CD4-positive, alpha-beta T cell (primary cell): Measurements from ENCODE around the gene RNF227. TPM values are rescaled to one million over a fixed set of nuclear protein-coding genes. Genes with fewer than 3 reads are reported as not detected.

Source experiments
- ATAC-seq: fragments of 200-7000 bp; cut with Tn5 transposase; one replicate; pipeline ENCODE4 v1.10.0; 2022; ENCODE audit warnings: mild to moderate bottlenecking; ENCODE audit not compliant: poor library complexity
- CTCF ChIA-PET: fragments of 350-600 bp; sonication (Branson Sonifier 250); formaldehyde crosslinking; loops from one replicate; lab custom pipeline; 2021; ENCODE audit warnings: antibody characterized with exemption, inconsistent platforms; lab: Charles Lee
- POLR2A ChIA-PET: fragments of 350-600 bp; sonication (Branson Sonifier 250); formaldehyde crosslinking; loops from one replicate; lab custom pipeline; 2021; ENCODE audit warnings: antibody characterized with exemption, inconsistent platforms; lab: Charles Lee
- DNase-seq, 14 experiments: peaks; one replicate each; pipeline ENCODE4 v3.0.0-alpha.2; 2013 to 2020; ENCODE audit warnings: mixed read lengths in 2 of 14
- H3K27ac ChIP-seq, 2 donors: one replicate each; pipeline versions ENCODE4 v1.5.1 to v1.7.0; 2013; ENCODE audit warnings: low read length in 2 of 2, low read depth in 1 of 2, mild to moderate bottlenecking in 1 of 2
- H3K27me3 ChIP-seq, 2 experiments: 1 replicate in 1 of 2; 2 replicates in 1 of 2; pipeline versions ENCODE4 v1.6.1 to v1.7.0; 2013; ENCODE audit warnings: low read length in 2 of 2, control low read depth in 1 of 2, mild to moderate bottlenecking in 1 of 2, moderate library complexity in 1 of 2; ENCODE audit not compliant: insufficient read depth in 2 of 2, control insufficient read depth in 1 of 2
- H3K36me3 ChIP-seq: one replicate; pipeline ENCODE4 v1.6.1; 2013; ENCODE audit warnings: low read length, control low read depth; ENCODE audit not compliant: insufficient read depth
- H3K4me1 ChIP-seq: one replicate; pipeline ENCODE4 v1.6.1; 2013; ENCODE audit warnings: low read length, control low read depth; ENCODE audit not compliant: insufficient read depth
- H3K4me3 ChIP-seq: one replicate; pipeline ENCODE4 v1.5.1; 2013; ENCODE audit warnings: mild to moderate bottlenecking, low read length, moderate library complexity
- H3K9me3 ChIP-seq, 2 experiments: 1 replicate in 1 of 2; 2 replicates in 1 of 2; pipeline versions ENCODE4 v1.6.1 to v1.7.0; 2013; ENCODE audit warnings: low read length in 2 of 2, mild to moderate bottlenecking in 2 of 2, control low read depth in 1 of 2, moderate library complexity in 1 of 2; ENCODE audit not compliant: control insufficient read depth in 1 of 2, insufficient read depth in 1 of 2
- H3K27ac Mint-ChIP-seq: one replicate; pipeline ENCODE4 v1.8.0; 2020; ENCODE audit warnings: mixed read lengths
- H3K27me3 Mint-ChIP-seq: one replicate; pipeline ENCODE4 v1.8.0; 2021; ENCODE audit warnings: mixed read lengths
- H3K36me3 Mint-ChIP-seq: one replicate; pipeline ENCODE4 v1.8.0; 2021; ENCODE audit warnings: low read depth, mixed read lengths
- H3K4me1 Mint-ChIP-seq: one replicate; pipeline ENCODE4 v1.8.0; 2021; ENCODE audit warnings: low read depth, mixed read lengths
- H3K4me3 Mint-ChIP-seq: one replicate; pipeline ENCODE4 v1.8.0; 2020; ENCODE audit warnings: mild to moderate bottlenecking, mixed read lengths
- H3K9me3 Mint-ChIP-seq: one replicate; pipeline ENCODE4 v1.8.0; 2020; ENCODE audit warnings: mixed read lengths
- CTCF ChIP-seq: fragments of 200-600 bp; IDR thresholded peaks from one replicate; pipeline ENCODE4 v1.8.0; 2022; ENCODE audit warnings: antibody characterized with exemption, mild to moderate bottlenecking
- intact Hi-C, 2 experiments: fragments of 100-400 bp; cut with DNase I in 1 of 2; cut with micrococcal nuclease in 1 of 2; formaldehyde crosslinking; loops; one replicate each; pipeline versions ENCODE4 v1.15.1 to v1.9.0; 2023 to 2025; cut with DNase I, micrococcal nuclease
- total RNA-seq, 174 experiments: library from RNA in 2 of 174; stranded (reverse) in 2 of 174; gene quantifications; one replicate each; pipeline ENCODE4 v1.2.3 and lab custom pipeline; 2021 to 2026

Gene RNF227
- total RNA-seq, 2 experiments from 2014 or later = 3.2 to 3.5 TPM

- H3K36me3 Mint-ChIP-seq = peaks cover 57% of the 10 kb centered on the region
- TF ChIP-seq CTCF = no peak
- H3K4me3 ChIP-seq = no peak overlapping the region
- ChIA-PET POLR2A (no interaction called here), CTCF (interaction anchor here (1.4 to 1.6 kb wide), 2 partner anchors 14 to 53 kb away, joined by 3 read pairs; no protein-coding TSS in a partner anchor)
- H3K36me3 ChIP-seq = peaks cover 30% of the 10 kb centered on the region
- intact Hi-C loops = no loop called here
- no peaks in the 10 kb centered on the region for H3K27me3 ChIP-seq
- no peaks in the 10 kb centered on the region for H3K9me3 Mint-ChIP-seq
- DNase-seq (no peak), ATAC-seq (no peak)
- peak overlapping the region; percentile 56 for H3K4me3 Mint-ChIP-seq
- H3K4me1 ChIP-seq = peaks cover 25% of the 10 kb centered on the region
- H3K27me3 Mint-ChIP-seq = no peaks in the 10 kb centered on the region
- H3K27ac ChIP-seq = no peak overlapping the region
- H3K9me3 ChIP-seq = no peaks in the 10 kb centered on the region
- H3K4me1 Mint-ChIP-seq = peaks cover 35% of the 10 kb centered on the region
- no peak overlapping the region for H3K27ac Mint-ChIP-seq
These were observed 19.8 kb upstream of the RNF227 start for GRCh38 chr17:7935859-7936258.

- Histone ChIP-seq H3K27ac (no peak overlapping the region), H3K9me3 (no peaks in the 10 kb centered on the region), H3K4me3 (peak overlapping the region; percentile 94), H3K27me3 (no peaks in the 10 kb centered on the region), H3K4me1 (peaks cover 40% of the 10 kb centered on the region), H3K36me3 (peaks cover 25% of the 10 kb centered on the region)
- intact Hi-C loops = loop anchor here (1.0 to 5.0 kb wide), 5 partner anchors 11 to 316 kb away; partner anchors contain the start of genes CHD3 (in 1 of the 2) and RNF227 (in 1 of the 2)
- peak overlapping the region; percentile 97 for H3K4me3 Mint-ChIP-seq
- H3K4me1 Mint-ChIP-seq = peaks cover 49% of the 10 kb centered on the region
- no peaks in the 10 kb centered on the region for H3K27me3 Mint-ChIP-seq
- TF ChIP-seq CTCF = no peak
- DNase-seq = peak in 4 of 14 experiments; percentile 21 to 68 (median 44)
- ChIA-PET CTCF (interaction anchor here (0.9 to 2.6 kb wide), 9 partner anchors 11 to 245 kb away, joined by 3 to 12 read pairs (median 7); partner anchors contain the start of genes RNF227 and TP53), POLR2A (interaction anchor here (1.1 to 5.3 kb wide), 10 partner anchors 10 to 247 kb away, joined by 3 to 60 read pairs (median 13); partner anchors contain the start of genes CYB5D1, NAA38 and RNF227)
- no peak for ATAC-seq
- H3K9me3 Mint-ChIP-seq = no peaks in the 10 kb centered on the region
- peaks cover 47% of the 10 kb centered on the region for H3K36me3 Mint-ChIP-seq
- peak overlapping the region; percentile 90 for H3K27ac Mint-ChIP-seq
These were observed 16.9 kb upstream of the RNF227 start for GRCh38 chr17:7932949-7933348.

GRCh38 chr17:7932483-7932891 lies 16.4 kb upstream of the RNF227 start:
- H3K27ac Mint-ChIP-seq = peak overlapping the region; percentile 90
- intact Hi-C loops = loop anchor here (1.0 to 5.0 kb wide), 5 partner anchors 10 to 315 kb away; partner anchors contain the start of genes CHD3 (in 1 of the 2) and RNF227 (in 1 of the 2)

More at GRCh38 chr17:7932483-7932891, 16.4 kb upstream of the RNF227 start:
- peak overlapping the region; percentile 97 for H3K4me3 Mint-ChIP-seq
- peaks cover 40% of the 10 kb centered on the region for H3K4me1 ChIP-seq
- peaks cover 51% of the 10 kb centered on the region for H3K36me3 Mint-ChIP-seq
- TF ChIP-seq CTCF = no peak
- no peaks in the 10 kb centered on the region for H3K9me3 Mint-ChIP-seq
- no peaks in the 10 kb centered on the region for H3K27me3 Mint-ChIP-seq
- peak overlapping the region; percentile 83 for H3K27ac ChIP-seq
- DNase-seq = peak in 2 of 14 experiments; percentile 5 to 45
- ChIA-PET CTCF (interaction anchor here (0.9 to 2.6 kb wide), 9 partner anchors 10 to 245 kb away, joined by 3 to 12 read pairs (median 7); partner anchors contain the start of genes RNF227 and TP53), POLR2A (interaction anchor here (1.0 to 5.3 kb wide), 15 partner anchors 10 to 317 kb away, joined by 3 to 60 read pairs (median 7); partner anchors contain the start of genes CYB5D1, FXR2, NAA38 and RNF227)
- ATAC-seq = peak; percentile 19
- peak overlapping the region; percentile 94 for H3K4me3 ChIP-seq
- H3K36me3 ChIP-seq = peaks cover 25% of the 10 kb centered on the region
- H3K27me3 ChIP-seq = no peaks in the 10 kb centered on the region
- peaks cover 52% of the 10 kb centered on the region for H3K4me1 Mint-ChIP-seq
- no peaks in the 10 kb centered on the region for H3K9me3 ChIP-seq
